Thyroid gland (tissue), 4 donors: ENCODE results near the gene LCE6A. TPM values are rescaled to one million over a fixed set of nuclear protein-coding genes. Genes with fewer than 3 reads are reported as not detected.

Source experiments
- DNase-seq, 2 donors: peaks; one replicate each; pipeline ENCODE4 v3.0.0-alpha.2; 2019
- H3K27ac ChIP-seq, 3 donors: fragments of 200-600 bp; sonication (generic); 1 replicate in 2 of 3; 2 replicates in 1 of 3; pipeline ENCODE4 v1.5.1; 2016 to 2019; ENCODE audit warnings: mild to moderate bottlenecking in 1 of 3, moderate library complexity in 1 of 3
- H3K27me3 ChIP-seq: fragments of 200-600 bp; sonication (generic); one replicate; pipeline ENCODE4 v1.5.1; 2019
- H3K36me3 ChIP-seq, 2 donors: fragments of 200-600 bp; sonication (generic); one replicate each; pipeline ENCODE4 v1.5.1; 2016 to 2019
- H3K4me1 ChIP-seq, 2 donors: fragments of 200-600 bp; sonication (generic); one replicate each; pipeline ENCODE4 v1.5.1; 2017 to 2019
- H3K4me3 ChIP-seq, 3 donors: fragments of 200-600 bp; sonication (generic); replicated peaks in 1 of 3; 1 replicate in 2 of 3; 2 replicates in 1 of 3; pipeline ENCODE4 v1.5.1; 2016; ENCODE audit warnings: mild to moderate bottlenecking in 1 of 3
- H3K9me3 ChIP-seq: fragments of 200-600 bp; sonication (generic); one replicate; pipeline ENCODE4 v1.5.1; 2017
- POLR2A ChIP-seq, 2 donors: fragments of 450-650 bp; IDR thresholded peaks; one replicate each; pipeline ENCODE4 v1.6.1; 2017; ENCODE audit warnings: antibody characterized with exemption in 2 of 2, mild to moderate bottlenecking in 2 of 2, moderate library complexity in 1 of 2
- WGBS, 2 donors: methylation state at CpG; one replicate each; pipeline ENCODE4 v1.1.5; 2017; 5-methylcytosine and 5-hydroxymethylcytosine counted together
- intact Hi-C: fragments of 100-400 bp; cut with DNase I; formaldehyde crosslinking; loops from one replicate; pipeline ENCODE4 v1.15.1; 2023
- total RNA-seq, 4 donors: library from RNA; depleted of rRNA; stranded (reverse); fragments of >200 nt; gene quantifications; one replicate each; pipeline ENCODE4 v1.2.3, GENCODE V29; 2016
- TF ChIP-seq, protein P1 (sequence below), 6 experiments: fragments of 200-600 bp in 3 of 6; fragments of 450-650 bp in 3 of 6; sonication (generic) in 3 of 6; IDR thresholded peaks; one replicate each; pipeline ENCODE4 v1.5.1; 2016 to 2019; ENCODE audit warnings: antibody characterized with exemption in 6 of 6, mild to moderate bottlenecking in 2 of 6, inconsistent platforms in 1 of 6, moderate library complexity in 1 of 6

LCE6A gene, protein sequence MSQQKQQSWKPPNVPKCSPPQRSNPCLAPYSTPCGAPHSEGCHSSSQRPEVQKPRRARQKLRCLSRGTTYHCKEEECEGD
- total RNA-seq, result not detected

DNA sequence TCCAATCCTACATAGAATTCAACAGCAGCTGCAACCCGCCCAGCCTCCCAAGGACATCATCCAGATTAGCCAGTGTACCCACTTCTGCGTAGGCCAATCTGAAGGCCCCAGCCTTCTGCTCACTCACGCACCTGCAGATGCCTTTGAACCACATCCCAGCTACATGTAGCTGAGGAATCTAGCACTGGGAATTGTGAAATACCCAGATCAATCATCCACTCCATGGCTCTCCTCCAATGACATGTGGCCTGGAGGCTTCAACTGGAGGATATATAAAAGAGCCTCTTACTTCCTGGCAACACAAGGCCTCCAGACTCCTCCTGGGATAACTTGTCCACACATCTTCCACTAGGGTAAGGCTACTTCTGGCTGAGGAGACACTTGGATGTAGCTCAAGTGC, at the start of gene LCE6A:
LCE6A (plus strand) TSS at position 301 of the 400 bp plus-strand sequence. CDS start 665 bp downstream, outside the sequence.
- Histone ChIP-seq H3K4me1 (peaks cover 0 to 4% of the 10 kb centered on the region in 2 donors), H3K36me3 (no peaks in the 10 kb centered on the region), H3K27me3 (no peaks in the 10 kb centered on the region), H3K27ac (no peak within 1 kb of the TSS), H3K9me3 (no peaks in the 10 kb centered on the region), H3K4me3 (no peak within 1 kb of the TSS)
- TF ChIP-seq, protein P1, sequence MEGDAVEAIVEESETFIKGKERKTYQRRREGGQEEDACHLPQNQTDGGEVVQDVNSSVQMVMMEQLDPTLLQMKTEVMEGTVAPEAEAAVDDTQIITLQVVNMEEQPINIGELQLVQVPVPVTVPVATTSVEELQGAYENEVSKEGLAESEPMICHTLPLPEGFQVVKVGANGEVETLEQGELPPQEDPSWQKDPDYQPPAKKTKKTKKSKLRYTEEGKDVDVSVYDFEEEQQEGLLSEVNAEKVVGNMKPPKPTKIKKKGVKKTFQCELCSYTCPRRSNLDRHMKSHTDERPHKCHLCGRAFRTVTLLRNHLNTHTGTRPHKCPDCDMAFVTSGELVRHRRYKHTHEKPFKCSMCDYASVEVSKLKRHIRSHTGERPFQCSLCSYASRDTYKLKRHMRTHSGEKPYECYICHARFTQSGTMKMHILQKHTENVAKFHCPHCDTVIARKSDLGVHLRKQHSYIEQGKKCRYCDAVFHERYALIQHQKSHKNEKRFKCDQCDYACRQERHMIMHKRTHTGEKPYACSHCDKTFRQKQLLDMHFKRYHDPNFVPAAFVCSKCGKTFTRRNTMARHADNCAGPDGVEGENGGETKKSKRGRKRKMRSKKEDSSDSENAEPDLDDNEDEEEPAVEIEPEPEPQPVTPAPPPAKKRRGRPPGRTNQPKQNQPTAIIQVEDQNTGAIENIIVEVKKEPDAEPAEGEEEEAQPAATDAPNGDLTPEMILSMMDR (IDR thresholded peaks at IDR 0.05), result no peak
- no peak for TF ChIP-seq POLR2A (IDR thresholded peaks at IDR 0.05)
- intact Hi-C loops, result no loop called here
- 91 to 93% methylated on average over 3 of the region's 3 CpGs for WGBS, 2 donors
- DNase-seq, result no peak

DNA sequence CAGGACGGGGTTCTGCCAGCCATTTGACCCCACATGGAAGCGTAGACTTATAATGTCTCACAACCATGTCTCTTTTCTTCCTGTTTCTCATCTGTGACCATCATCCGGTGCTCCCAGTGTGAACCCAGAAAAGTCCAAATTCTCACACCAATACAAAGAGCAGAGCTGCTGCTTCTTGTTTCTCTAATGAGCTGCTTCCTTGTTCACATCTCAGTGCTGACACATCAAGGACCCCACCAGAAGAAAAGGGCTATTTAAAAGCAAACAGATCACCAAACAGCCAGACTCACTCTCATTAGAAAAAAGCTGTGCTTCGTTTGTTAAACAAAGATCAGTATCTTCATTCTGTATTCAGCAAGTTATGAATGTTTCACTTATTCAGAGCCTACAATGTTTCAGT, 47.0 kb upstream of the LCE6A start:
- DNase-seq, result no peak
- TF ChIP-seq, protein P1 (IDR thresholded peaks at IDR 0.05), result no peak
- TF ChIP-seq POLR2A (IDR thresholded peaks at IDR 0.05), result no peak
- H3K36me3 ChIP-seq, result no peaks in the 10 kb centered on the region
- no peak overlapping the region for H3K27ac ChIP-seq
- no peaks in the 10 kb centered on the region for H3K4me1 ChIP-seq
- 68 to 72% methylated on average over 4 of the region's 4 CpGs for WGBS, 2 donors
- H3K9me3 ChIP-seq, result no peaks in the 10 kb centered on the region
- intact Hi-C loops, result no loop called here
- H3K27me3 ChIP-seq, result no peaks in the 10 kb centered on the region
- H3K4me3 ChIP-seq, result no peak overlapping the region

DNA sequence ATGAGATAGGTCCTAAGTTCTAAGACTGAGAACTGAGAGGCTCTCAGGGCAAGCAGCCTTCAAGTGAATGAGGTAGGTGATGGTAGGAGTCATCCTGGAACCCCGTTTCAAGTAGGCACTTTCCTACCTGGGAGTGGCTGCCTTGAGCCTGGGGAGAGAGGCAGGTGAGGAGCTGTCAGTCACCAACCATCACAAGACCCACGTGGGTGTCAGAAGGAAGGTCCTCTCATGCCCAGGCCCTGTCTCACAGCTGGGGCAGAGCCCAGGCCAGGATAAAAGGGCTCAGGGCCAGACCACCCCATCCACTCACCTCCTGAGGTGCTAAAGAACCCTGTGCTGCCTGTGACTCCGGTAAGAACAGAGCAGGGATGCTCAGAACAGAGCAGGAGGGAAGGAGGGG, 46.2 kb upstream of the LCE6A start, which contains the start of gene LCE1D:
LCE1D (plus strand) TSS at position 301 of the 400 bp plus-strand sequence. CDS start 1,074 bp downstream, outside the sequence.
- no peaks in the 10 kb centered on the region for H3K27me3 ChIP-seq
- no peaks in the 10 kb centered on the region for H3K36me3 ChIP-seq
- intact Hi-C loops, result no loop called here
- H3K27ac ChIP-seq, result no peak within 1 kb of the TSS
- WGBS, 2 donors, result 26 to 42% methylated on average over 2 to 3 of the region's 3 CpGs
- no peaks in the 10 kb centered on the region for H3K9me3 ChIP-seq
- TF ChIP-seq, protein P1 (IDR thresholded peaks at IDR 0.05), result no peak
- TF ChIP-seq POLR2A (IDR thresholded peaks at IDR 0.05), result no peak
- no peak for DNase-seq
- no peak within 1 kb of the TSS for H3K4me3 ChIP-seq
- H3K4me1 ChIP-seq, result no peaks in the 10 kb centered on the region

DNA sequence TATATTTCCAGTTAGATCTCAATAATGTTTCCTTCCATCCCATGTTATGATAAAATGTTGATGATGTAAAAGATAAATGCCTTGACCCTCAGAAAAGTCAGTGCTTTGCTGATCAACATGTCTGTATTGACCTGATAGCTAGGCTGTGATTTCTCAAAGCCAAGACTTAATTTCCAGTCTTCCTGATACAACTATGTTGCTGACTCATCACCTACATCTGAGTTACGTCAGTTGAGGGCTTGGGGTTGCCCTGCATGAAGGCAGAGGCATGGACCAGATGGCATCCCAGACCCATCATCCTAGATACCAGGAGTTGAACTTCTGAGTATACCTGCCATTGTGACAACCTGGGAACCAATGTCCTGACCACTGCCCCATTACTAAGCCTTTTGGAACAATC, 41.3 kb upstream of the LCE6A start:
- no peak for TF ChIP-seq POLR2A (IDR thresholded peaks at IDR 0.05)
- TF ChIP-seq, protein P1 (IDR thresholded peaks at IDR 0.05), result no peak
- no peak for DNase-seq
- Histone ChIP-seq H3K4me1 (no peaks in the 10 kb centered on the region), H3K36me3 (no peaks in the 10 kb centered on the region), H3K4me3 (no peak overlapping the region), H3K27ac (no peak overlapping the region), H3K9me3 (no peaks in the 10 kb centered on the region), H3K27me3 (no peaks in the 10 kb centered on the region)
- WGBS, 2 donors, result 62 to 89% methylated on average over 1 of the region's 1 CpG
- intact Hi-C loops, result no loop called here

DNA sequence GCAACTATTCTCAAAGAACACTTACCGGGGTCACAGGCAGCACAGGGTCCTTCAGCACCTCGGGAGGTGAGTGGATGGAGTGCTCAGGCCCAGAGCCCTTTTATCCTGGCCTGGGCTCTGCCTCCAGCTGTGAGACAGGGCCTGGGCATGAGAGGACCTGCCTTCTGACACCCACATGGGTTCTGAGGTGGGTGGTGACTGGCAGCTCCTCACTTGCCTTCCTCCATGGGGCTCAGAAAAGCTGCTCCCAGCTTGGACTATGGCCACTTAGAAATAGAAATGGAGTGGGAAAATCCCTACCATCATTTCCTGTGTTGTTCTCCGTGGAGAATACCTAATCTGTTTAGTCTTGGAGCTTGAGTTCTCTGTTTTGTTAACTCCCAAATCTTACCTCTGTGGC, 36.1 kb upstream of the LCE6A start, which contains the start of gene LCE1C:
LCE1C (minus strand) TSS at position 76 of the 400 bp plus-strand sequence. CDS start 1,173 bp downstream, outside the sequence.
- Histone ChIP-seq H3K36me3 (no peaks in the 10 kb centered on the region), H3K27ac (no peak within 1 kb of the TSS), H3K27me3 (no peaks in the 10 kb centered on the region), H3K4me1 (no peaks in the 10 kb centered on the region), H3K9me3 (no peaks in the 10 kb centered on the region), H3K4me3 (no peak within 1 kb of the TSS)
- TF ChIP-seq, protein P1 (IDR thresholded peaks at IDR 0.05), result no peak
- TF ChIP-seq POLR2A (IDR thresholded peaks at IDR 0.05), result no peak
- DNase-seq, result no peak
- WGBS, 2 donors, result 27 to 30% methylated on average over 3 of the region's 3 CpGs
- intact Hi-C loops, result no loop called here
